Measurements from ENCODE around the gene OGFR.

The OGFR gene

GRCh38 chr20:62778601-62779416 is 25.8 kb upstream of the OGFR start:
- no peak for FAIRE-seq
- TF ChIP-seq SPI1 (IDR thresholded peaks at IDR 0.05; ENCODE audit: low read depth, low read length), result no peak
- no peak for TF ChIP-seq PAX5 (IDR thresholded peaks at IDR 0.05; ENCODE audit: insufficient read depth, low read length, severe bottlenecking)
- no peak for TF ChIP-seq POU2F2 (IDR thresholded peaks at IDR 0.05; ENCODE audit: low read depth, low read length)
- no peak for TF ChIP-seq POLR2AphosphoS5 (IDR thresholded peaks at IDR 0.05; ENCODE audit: low read depth, low read length)
- no peak for TF ChIP-seq TAF1 (IDR thresholded peaks at IDR 0.05; ENCODE audit: low read depth, low read length)
- no peak for TF ChIP-seq POLR2A (IDR thresholded peaks at IDR 0.05; ENCODE audit: low read depth, low read length)
- no peak for DNase-seq (ENCODE audit: insufficient read length, low spot score)

GRCh38 chr20:62779417-62779685 is 25.3 kb upstream of the OGFR start:
- TF ChIP-seq POU2F2 (IDR thresholded peaks at IDR 0.05; ENCODE audit: low read depth, low read length), result no peak
- no peak for TF ChIP-seq PAX5 (IDR thresholded peaks at IDR 0.05; ENCODE audit: insufficient read depth, low read length, severe bottlenecking)
- no peak for TF ChIP-seq POLR2A (IDR thresholded peaks at IDR 0.05; ENCODE audit: low read depth, low read length)
- no peak for TF ChIP-seq TAF1 (IDR thresholded peaks at IDR 0.05; ENCODE audit: low read depth, low read length)
- TF ChIP-seq POLR2AphosphoS5 (IDR thresholded peaks at IDR 0.05; ENCODE audit: low read depth, low read length), result no peak
- TF ChIP-seq SPI1 (IDR thresholded peaks at IDR 0.05; ENCODE audit: low read depth, low read length), result no peak
- DNase-seq (ENCODE audit: insufficient read length, low spot score), result no peak
- no peak for FAIRE-seq

DNA sequence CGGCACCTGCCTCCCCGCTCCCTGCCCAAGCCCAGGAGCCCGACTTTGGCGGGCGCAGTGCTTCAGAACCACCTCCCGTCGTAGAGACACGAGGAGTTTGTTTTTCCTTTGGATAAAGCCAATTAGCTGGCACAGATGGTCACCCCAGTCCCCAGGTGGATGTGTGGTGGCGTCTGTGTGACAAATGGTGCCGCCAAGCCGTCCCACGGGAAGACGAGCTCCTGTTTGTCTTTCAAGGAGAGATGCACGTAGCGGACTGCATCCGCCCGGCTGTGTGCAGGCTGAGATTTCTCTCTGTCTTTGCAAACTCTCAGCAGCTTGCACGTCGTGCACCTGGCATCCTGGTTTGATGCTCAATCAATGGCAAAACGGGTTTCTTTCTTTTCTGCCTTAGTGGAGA is 24.4 kb upstream of the OGFR start:
- TF ChIP-seq SPI1 (IDR thresholded peaks at IDR 0.05; ENCODE audit: low read depth, low read length) (no peak), TAF1 (IDR thresholded peaks at IDR 0.05; ENCODE audit: low read depth, low read length) (no peak), PAX5 (IDR thresholded peaks at IDR 0.05; ENCODE audit: insufficient read depth, low read length, severe bottlenecking) (no peak), POU2F2 (IDR thresholded peaks at IDR 0.05; ENCODE audit: low read depth, low read length) (no peak), POLR2A (IDR thresholded peaks at IDR 0.05; ENCODE audit: low read depth, low read length) (no peak), POLR2AphosphoS5 (IDR thresholded peaks at IDR 0.05; ENCODE audit: low read depth, low read length) (no peak)
- no peak for DNase-seq (ENCODE audit: insufficient read length, low spot score)
- no peak for FAIRE-seq

DNA sequence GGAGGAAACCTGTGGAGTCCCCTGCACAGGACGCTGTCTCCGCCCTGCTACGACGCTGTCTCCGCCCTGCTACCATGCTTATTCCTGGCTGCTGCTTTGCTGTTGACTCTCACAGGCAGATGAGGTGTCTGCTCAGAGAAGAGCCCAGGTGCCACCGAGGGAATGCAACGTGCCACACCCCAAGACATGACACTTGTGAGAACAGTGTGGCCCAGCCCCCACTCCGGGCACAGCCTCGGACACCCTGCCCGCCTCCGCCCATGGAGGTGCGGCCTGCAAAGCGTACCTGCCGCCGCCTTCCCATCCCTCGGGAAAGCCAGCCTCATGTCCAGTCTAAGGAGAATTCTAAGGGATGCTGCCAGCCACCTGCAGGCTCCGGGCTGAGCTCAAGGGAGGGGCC is 23.9 kb upstream of the OGFR start:
- FAIRE-seq, result no peak
- DNase-seq (ENCODE audit: insufficient read length, low spot score), result no peak
- TF ChIP-seq SPI1 (IDR thresholded peaks at IDR 0.05; ENCODE audit: low read depth, low read length), result no peak
- TF ChIP-seq PAX5 (IDR thresholded peaks at IDR 0.05; ENCODE audit: insufficient read depth, low read length, severe bottlenecking), result no peak
- TF ChIP-seq TAF1 (IDR thresholded peaks at IDR 0.05; ENCODE audit: low read depth, low read length), result no peak
- TF ChIP-seq POLR2A (IDR thresholded peaks at IDR 0.05; ENCODE audit: low read depth, low read length), result no peak
- no peak for TF ChIP-seq POLR2AphosphoS5 (IDR thresholded peaks at IDR 0.05; ENCODE audit: low read depth, low read length)
- no peak for TF ChIP-seq POU2F2 (IDR thresholded peaks at IDR 0.05; ENCODE audit: low read depth, low read length)

DNA sequence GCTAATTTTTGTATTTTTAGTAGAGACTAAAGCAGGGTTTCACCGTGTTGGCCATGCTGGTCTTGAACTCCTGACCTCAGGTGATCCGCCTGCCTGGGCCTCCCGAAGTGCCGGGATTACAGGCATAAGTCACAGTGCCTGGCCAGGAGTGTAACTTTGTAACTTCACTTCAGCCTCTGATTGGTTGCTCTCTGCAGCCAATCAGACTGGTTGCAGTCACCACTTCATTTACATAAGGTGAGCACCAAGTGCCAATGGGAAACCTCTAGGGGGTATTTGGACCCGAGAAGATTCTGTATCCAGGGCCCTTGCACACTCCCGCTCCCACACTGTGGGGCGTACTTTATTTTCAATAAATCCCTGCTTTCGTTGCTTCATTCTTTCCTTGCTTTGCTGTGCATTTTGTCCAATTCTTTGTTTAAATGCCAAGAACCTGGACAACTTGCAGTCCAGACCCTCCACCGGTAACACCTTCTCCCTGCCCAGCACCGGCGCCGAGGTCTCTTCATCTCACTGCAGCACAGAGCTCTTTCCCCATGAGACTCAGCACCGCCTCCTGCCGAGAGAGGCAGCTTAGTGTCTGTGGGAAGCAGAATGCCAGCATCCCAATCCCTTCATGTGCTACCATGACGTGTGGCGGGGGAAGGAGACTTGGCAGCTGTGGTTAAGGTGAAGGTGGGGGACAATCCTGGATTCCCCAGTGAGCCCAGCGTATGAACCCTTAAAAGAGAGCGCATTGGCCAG is 22.3 kb upstream of the OGFR start:
- FAIRE-seq, result no peak
- no peak for TF ChIP-seq SPI1 (IDR thresholded peaks at IDR 0.05; ENCODE audit: low read depth, low read length)
- TF ChIP-seq POU2F2 (IDR thresholded peaks at IDR 0.05; ENCODE audit: low read depth, low read length), result no peak
- no peak for TF ChIP-seq TAF1 (IDR thresholded peaks at IDR 0.05; ENCODE audit: low read depth, low read length)
- no peak for TF ChIP-seq POLR2A (IDR thresholded peaks at IDR 0.05; ENCODE audit: low read depth, low read length)
- TF ChIP-seq PAX5 (IDR thresholded peaks at IDR 0.05; ENCODE audit: insufficient read depth, low read length, severe bottlenecking), result no peak
- TF ChIP-seq POLR2AphosphoS5 (IDR thresholded peaks at IDR 0.05; ENCODE audit: low read depth, low read length), result no peak
- DNase-seq (ENCODE audit: insufficient read length, low spot score), result no peak

- FAIRE-seq (no peak), DNase-seq (ENCODE audit: insufficient read length, low spot score) (no peak)
- TF ChIP-seq POLR2A (IDR thresholded peaks at IDR 0.05; ENCODE audit: low read depth, low read length) (no peak), PAX5 (IDR thresholded peaks at IDR 0.05; ENCODE audit: insufficient read depth, low read length, severe bottlenecking) (no peak), SPI1 (IDR thresholded peaks at IDR 0.05; ENCODE audit: low read depth, low read length) (no peak), TAF1 (IDR thresholded peaks at IDR 0.05; ENCODE audit: low read depth, low read length) (no peak), POU2F2 (IDR thresholded peaks at IDR 0.05; ENCODE audit: low read depth, low read length) (no peak), POLR2AphosphoS5 (IDR thresholded peaks at IDR 0.05; ENCODE audit: low read depth, low read length) (no peak)
Observed at GRCh38 chr20:62782893-62783278, 21.7 kb upstream of the OGFR start.

DNA sequence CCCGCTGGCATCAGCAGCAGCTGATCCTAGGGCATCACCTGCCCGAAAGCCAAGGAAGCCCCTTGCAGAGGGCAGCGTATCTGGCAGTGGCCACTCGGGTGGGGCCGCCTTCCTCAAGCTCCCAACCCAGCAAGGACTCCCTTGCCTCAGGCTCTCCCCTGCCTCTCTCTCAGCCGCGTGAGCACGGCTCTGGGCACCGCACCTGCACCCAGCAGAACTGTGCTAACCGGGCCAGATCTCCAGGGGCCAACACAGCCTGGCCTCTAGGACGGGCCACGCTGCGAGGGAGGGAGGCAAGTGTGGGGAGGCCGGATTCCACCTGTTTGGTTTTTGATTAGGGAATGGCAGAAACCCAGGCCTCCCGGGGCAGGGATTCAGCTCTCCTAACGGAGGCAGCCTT is 20.1 kb upstream of the OGFR start:
- TF ChIP-seq SPI1 (IDR thresholded peaks at IDR 0.05; ENCODE audit: low read depth, low read length) (no peak), PAX5 (IDR thresholded peaks at IDR 0.05; ENCODE audit: insufficient read depth, low read length, severe bottlenecking) (no peak), TAF1 (IDR thresholded peaks at IDR 0.05; ENCODE audit: low read depth, low read length) (no peak), POLR2A (IDR thresholded peaks at IDR 0.05; ENCODE audit: low read depth, low read length) (no peak), POLR2AphosphoS5 (IDR thresholded peaks at IDR 0.05; ENCODE audit: low read depth, low read length) (no peak), POU2F2 (IDR thresholded peaks at IDR 0.05; ENCODE audit: low read depth, low read length) (no peak)
- DNase-seq (ENCODE audit: insufficient read length, low spot score), result no peak
- FAIRE-seq, result no peak

GRCh38 chr20:62785393-62785792 is 19.2 kb upstream of the OGFR start:
- DNase-seq (ENCODE audit: insufficient read length, low spot score) (no peak), FAIRE-seq (no peak)
- no peak for TF ChIP-seq SPI1 (IDR thresholded peaks at IDR 0.05; ENCODE audit: low read depth, low read length)
- no peak for TF ChIP-seq POU2F2 (IDR thresholded peaks at IDR 0.05; ENCODE audit: low read depth, low read length)
- TF ChIP-seq POLR2AphosphoS5 (IDR thresholded peaks at IDR 0.05; ENCODE audit: low read depth, low read length), result no peak
- no peak for TF ChIP-seq PAX5 (IDR thresholded peaks at IDR 0.05; ENCODE audit: insufficient read depth, low read length, severe bottlenecking)
- no peak for TF ChIP-seq TAF1 (IDR thresholded peaks at IDR 0.05; ENCODE audit: low read depth, low read length)
- no peak for TF ChIP-seq POLR2A (IDR thresholded peaks at IDR 0.05; ENCODE audit: low read depth, low read length)

GRCh38 chr20:62786157-62786556 is 18.5 kb upstream of the OGFR start:
- FAIRE-seq, result no peak

More at GRCh38 chr20:62786157-62786556, 18.5 kb upstream of the OGFR start:
- TF ChIP-seq PAX5 (IDR thresholded peaks at IDR 0.05; ENCODE audit: insufficient read depth, low read length, severe bottlenecking) (no peak), POLR2AphosphoS5 (IDR thresholded peaks at IDR 0.05; ENCODE audit: low read depth, low read length) (no peak), TAF1 (IDR thresholded peaks at IDR 0.05; ENCODE audit: low read depth, low read length) (no peak), POU2F2 (IDR thresholded peaks at IDR 0.05; ENCODE audit: low read depth, low read length) (no peak), POLR2A (IDR thresholded peaks at IDR 0.05; ENCODE audit: low read depth, low read length) (no peak), SPI1 (IDR thresholded peaks at IDR 0.05; ENCODE audit: low read depth, low read length) (no peak)
- no peak for DNase-seq (ENCODE audit: insufficient read length, low spot score)
